K562 (cell line): Measurements from ENCODE around the gene HS3ST2. TPM values are rescaled to one million over a fixed set of nuclear protein-coding genes. Genes with fewer than 3 reads are reported as not detected.

ENCODE experiments used
- ATAC-seq: fragments of 200-7000 bp; cut with Tn5 transposase; 3 replicates; pipeline ENCODE4 v1.9.1; 2020; ENCODE audit warnings: moderate library complexity
- BruUV-seq: library from RNA; stranded (reverse); fragments of 400-500 nt; replicated peaks from 2 replicates; lab custom pipeline; 2021; lab: Mats Ljungman, UMichigan
- CTCF ChIA-PET: fragments of 300-600 bp; formaldehyde crosslinking; extraction: SDS; loops from one replicate; lab custom pipeline; 2021; ENCODE audit warnings: low intra/inter-chr PET ratio; lab: Yijun Ruan, JAX
- POLR2A ChIA-PET: fragments of 300-600, 350-650 bp; sonication (Branson Sonifier 250); formaldehyde crosslinking; extraction: SDS; loops from one replicate; lab custom pipeline; 2021; ENCODE audit warnings: antibody characterized with exemption, inconsistent platforms; lab: Yijun Ruan, JAX
- DNase-seq, 4 experiments: peaks; one replicate each; pipeline versions ENCODE4 v3.0.0 to v3.0.0-alpha.2; 2011 to 2018; ENCODE audit warnings: low spot score in 3 of 4, mixed read lengths in 3 of 4; ENCODE audit errors: extremely low read depth in 1 of 4
- FAIRE-seq: peaks from 2 replicates; lab custom pipeline; 2011; peaks lifted over from hg19 to GRCh38; lab: Jason Lieb, UNC
- H2AFZ ChIP-seq: 2 replicates; pipeline ENCODE4 v1.6.0; 2011; ENCODE audit warnings: low read depth, low read length, control low read depth, inconsistent platforms
- H3K27ac ChIP-seq: fragments of 200-600 bp; 3 replicates; pipeline ENCODE4 v1.8.0; 2011; ENCODE audit warnings: low read depth, mild to moderate bottlenecking, control low read depth, inconsistent platforms, low read length, moderate library complexity, mixed read lengths; ENCODE audit errors: extremely low read depth
- H3K27me3 ChIP-seq, 2 experiments: fragments of 300-600 bp in 1 of 2; 2 replicates in 1 of 2; 3 replicates in 1 of 2; pipeline versions ENCODE4 v1.6.0 to v1.8.0; 2011; ENCODE audit warnings: inconsistent platforms in 2 of 2, low read length in 2 of 2, mild to moderate bottlenecking in 1 of 2, mixed read lengths in 1 of 2, moderate library complexity in 1 of 2; ENCODE audit not compliant: control insufficient read depth in 2 of 2, insufficient read depth in 2 of 2
- H3K36me3 ChIP-seq: fragments of 300-600 bp; 3 replicates; pipeline ENCODE4 v1.8.0; 2011; ENCODE audit warnings: mild to moderate bottlenecking, low read length, inconsistent platforms; ENCODE audit not compliant: control insufficient read depth, insufficient read depth
- H3K4me1 ChIP-seq, 2 experiments: fragments of 200-600 bp in 1 of 2; replicated peaks in 1 of 2; 2 replicates in 1 of 2; 3 replicates in 1 of 2; pipeline versions ENCODE4 v1.5.1 to v1.8.0; 2011; ENCODE audit warnings: inconsistent platforms in 2 of 2, low read length in 2 of 2, mild to moderate bottlenecking in 1 of 2, mixed read lengths in 1 of 2, moderate library complexity in 1 of 2; ENCODE audit not compliant: control insufficient read depth in 2 of 2, insufficient read depth in 2 of 2
- H3K4me2 ChIP-seq: 2 replicates; pipeline ENCODE4 v1.6.1; 2011; ENCODE audit warnings: low read length, control low read depth, inconsistent platforms, mixed read lengths; ENCODE audit not compliant: insufficient read depth
- H3K4me3 ChIP-seq: fragments of 200-600 bp; sonication (generic), shearing (Covaris generic); 2 replicates; pipeline ENCODE4 v1.5.1; 2016; ENCODE audit warnings: control low read depth, inconsistent platforms
- H3K79me2 ChIP-seq: fragments of 200-600 bp; 3 replicates; pipeline ENCODE4 v1.8.0; 2011; ENCODE audit warnings: low read length, inconsistent platforms; ENCODE audit not compliant: control insufficient read depth, insufficient read depth
- H3K9ac ChIP-seq, 2 experiments: 2 replicates each; pipeline versions ENCODE4 v1.6.0 to v1.6.1; 2011; ENCODE audit warnings: low read depth in 2 of 2, low read length in 2 of 2, control low read depth in 1 of 2, inconsistent platforms in 1 of 2, mild to moderate bottlenecking in 1 of 2, mixed read lengths in 1 of 2; ENCODE audit not compliant: insufficient read depth in 1 of 2
- H3K9me1 ChIP-seq: one replicate; pipeline ENCODE4 v1.6.0; 2011; ENCODE audit warnings: inconsistent platforms, mild to moderate bottlenecking, low read length, moderate library complexity; ENCODE audit not compliant: control insufficient read depth, insufficient read depth
- H3K9me3 ChIP-seq: replicated peaks from 2 replicates; pipeline ENCODE4 v1.5.1; 2011; ENCODE audit warnings: low read depth, low read length, inconsistent platforms; ENCODE audit not compliant: control insufficient read depth, insufficient read depth
- H4K20me1 ChIP-seq: replicated peaks from 2 replicates; pipeline ENCODE4 v1.6.1; 2011; ENCODE audit warnings: low read length, inconsistent platforms, mixed read lengths; ENCODE audit not compliant: control insufficient read depth, insufficient read depth
- ADNP ChIP-seq: fragments of 200-800 bp; sonication (Bioruptor generic); IDR thresholded peaks from 2 replicates; pipeline ENCODE4 v1.6.1; 2016; ENCODE audit warnings: missing genetic modification characterization, missing compliant biosample characterization
- CUX1 ChIP-seq: fragments of 200-800 bp; sonication (Bioruptor generic); IDR thresholded peaks from 2 replicates; pipeline ENCODE4 v1.6.1; 2016; ENCODE audit warnings: missing genetic modification characterization, missing compliant biosample characterization
- NR2F6 ChIP-seq: fragments of 450-650 bp; formaldehyde crosslinking; IDR thresholded peaks from 2 replicates; pipeline ENCODE4 v1.4.0; 2020; ENCODE audit warnings: mild to moderate bottlenecking
- PCBP1 ChIP-seq: fragments of 200-400 bp; formaldehyde crosslinking; IDR thresholded peaks from 2 replicates; pipeline ENCODE4 v1.6.1; 2018; ENCODE audit warnings: mild to moderate bottlenecking, low read depth, low read length; ENCODE audit not compliant: poor library complexity, severe bottlenecking
- ZBTB34 ChIP-seq: fragments of 250-450 bp; sonication (Bioruptor Pico); IDR thresholded peaks from 2 replicates; pipeline ENCODE4 v1.8.0; 2021; ENCODE audit warnings: mild to moderate bottlenecking, moderate library complexity
- ZBTB7A ChIP-seq: IDR thresholded peaks from 2 replicates; pipeline ENCODE4 v1.6.1; 2011; ENCODE audit warnings: low read depth, mild to moderate bottlenecking, low read length, moderate library complexity, borderline replicate concordance; ENCODE audit not compliant: control insufficient read depth
- ZBTB9 ChIP-seq: fragments of 450-650 bp; formaldehyde crosslinking; IDR thresholded peaks from 2 replicates; pipeline ENCODE4 v1.4.0; 2020; ENCODE audit warnings: mild to moderate bottlenecking, moderate library complexity
- WGBS: fragments of 100-300 bp; shearing (Covaris generic); methylation state at CpG from one replicate; pipeline ENCODE4 v1.1.6; 2016; ENCODE audit warnings: low coverage, mixed read lengths; ENCODE audit not compliant: insufficient coverage; ENCODE audit errors: missing lambda C conversion rate; 5-methylcytosine and 5-hydroxymethylcytosine counted together
- in situ Hi-C: fragments of 300-500 bp; cut with MboI; formaldehyde crosslinking; loops from 4 replicates; pipeline ENCODE4 v1.15.0; 2018; ENCODE audit warnings: inconsistent platforms, mixed read lengths
- intact Hi-C: fragments of 100-400 bp; cut with micrococcal nuclease; formaldehyde crosslinking; loops from 2 replicates; pipeline ENCODE4 v1.14.2; 2022
- polyA plus RNA-seq, 8 experiments: library from polyadenylated mRNA; depleted of rRNA in 4 of 8; stranded (reverse) in 5 of 8; unstranded in 3 of 8; fragments of >200 nt; fragmentation: Nextera tagmentation in 2 of 8; fragmentation: Illumina TruSeq in 1 of 8; extraction: Ambion mirVana in 2 of 8; extraction: Trizol in 1 of 8; gene quantifications; 2 replicates each; pipeline versions ENCODE4 v1.2.1 to v1.2.3, GENCODE V29; 2011 to 2014; ENCODE audit warnings: inconsistent platforms in 1 of 8, missing spikeins in 1 of 8
- total RNA-seq, 7 experiments: library from RNA; depleted of rRNA in 6 of 7; stranded (reverse); fragments of >200 nt in 6 of 7; fragmentation: Illumina TruSeq in 2 of 7; extraction: Trizol in 2 of 7; gene quantifications; 2 replicates each; pipeline versions ENCODE4 v1.2.1 to v1.2.3, GENCODE V29; 2011 to 2021; ENCODE audit warnings: low replicate concordance in 1 of 7

The HS3ST2 gene
- total and polyA plus RNA-seq, 9 of the 15 experiments (the other 6 are each of a cell fraction or from before 2014, with no cell fraction given), result not detected

GRCh38 chr16:22874394-22874793, 60.4 kb downstream of the HS3ST2 start:
- H3K4me2 ChIP-seq, result no peak overlapping the region
- H3K36me3 ChIP-seq, result no peaks in the 10 kb centered on the region
- no peak overlapping the region for H3K4me3 ChIP-seq
- intact Hi-C loops (no loop called here), in situ Hi-C loops (no loop called here)
- H3K27me3 ChIP-seq, result peaks cover 6 to 21% of the 10 kb centered on the region in 2 experiments; a peak in 4 of 5 replicates
- H3K9me1 ChIP-seq, result no peaks in the 10 kb centered on the region
- no peaks in the 10 kb centered on the region for H3K9me3 ChIP-seq
- H3K79me2 ChIP-seq, result no peaks in the 10 kb centered on the region
- no peak overlapping the region for H3K9ac ChIP-seq
- FAIRE-seq (no peak), DNase-seq (no peak), ATAC-seq (no peak)
- 0% methylated on average over 4 of the region's 4 CpGs for WGBS
- no TSS peak for BruUV-seq
- no peaks in the 10 kb centered on the region for H4K20me1 ChIP-seq
- TF ChIP-seq NR2F6 (CRISPR knock-in tag), result no peak
- no peak for TF ChIP-seq ZBTB34
- TF ChIP-seq ZBTB9 (CRISPR knock-in tag), result no peak
- no peak for TF ChIP-seq ADNP
- no peak for TF ChIP-seq ZBTB7A
- no peak for TF ChIP-seq CUX1
- TF ChIP-seq PCBP1, result no peak
- POLR2A ChIA-PET, result no interaction called here
- CTCF ChIA-PET, result no interaction called here
- no peak overlapping the region for H2AFZ ChIP-seq
- H3K4me1 ChIP-seq, result no peaks in the 10 kb centered on the region
- H3K27ac ChIP-seq, result no peak overlapping the region
